ENCODE measurements around the gene SHROOM3. TPM values are rescaled to one million over a fixed set of nuclear protein-coding genes. Genes with fewer than 3 reads are reported as not detected.

SHROOM3 gene
- total RNA-seq, 1 experiment from 2014 or later = 27.6 TPM

- Histone ChIP-seq H2BK12ac (ENCODE audit: insufficient read length, low read depth, low read length) (no peak overlapping the region), H4K8ac (replicated peaks; ENCODE audit: insufficient read length, low read depth, low read length) (no peak overlapping the region), H3K4me1 (ENCODE audit: insufficient read depth, low read length) (peaks cover 10% of the 10 kb centered on the region; the same call in 1 of the 2 replicates), H2BK15ac (ENCODE audit: low read depth, low read length) (no peak overlapping the region), H2AK5ac (ENCODE audit: insufficient read length, low read length) (no peak overlapping the region), H2AFZ (ENCODE audit: low read length) (no peak overlapping the region), H3K27ac (ENCODE audit: insufficient read length, low read depth, low read length) (peak overlapping the region; percentile 8), H4K91ac (ENCODE audit: insufficient read length, low read depth, low read length) (no peak overlapping the region), H2BK120ac (ENCODE audit: low read depth, low read length, poor library complexity, severe bottlenecking) (peak overlapping the region; percentile 65), H3K9me3 (ENCODE audit: control insufficient read depth, low read depth, low read length) (no peaks in the 10 kb centered on the region), H3K4ac (ENCODE audit: low read depth, low read length) (no peak overlapping the region), H3K27me3 (ENCODE audit: insufficient read depth, low read length) (no peaks in the 10 kb centered on the region), H3K18ac (ENCODE audit: insufficient read length, low read depth, low read length) (no peak overlapping the region), H2BK5ac (ENCODE audit: insufficient read length, low read length) (no peak overlapping the region), H3K23me2 (ENCODE audit: insufficient read length, low read depth, low read length, poor library complexity, severe bottlenecking) (no peaks in the 10 kb centered on the region), H3K4me2 (ENCODE audit: insufficient read depth, insufficient read length, low read length) (no peak overlapping the region), H3K79me1 (ENCODE audit: insufficient read depth, low read depth, low read length, poor library complexity, severe bottlenecking) (no peaks in the 10 kb centered on the region), H3K23ac (ENCODE audit: insufficient read length, low read depth, low read length) (no peak overlapping the region), H3K56ac (ENCODE audit: insufficient read length, low read depth, low read length) (no peak overlapping the region), H3T11ph (ENCODE audit: low read length) (no peak overlapping the region), H3K14ac (ENCODE audit: insufficient read depth, low read length) (no peak overlapping the region), H4K5ac (ENCODE audit: insufficient read length, low read depth, low read length) (no peak overlapping the region), H4K20me1 (ENCODE audit: control insufficient read depth, insufficient read depth, insufficient read length) (no peaks in the 10 kb centered on the region), H3K9ac (ENCODE audit: extremely low read depth, insufficient read length, low read length) (no peak overlapping the region), H3K79me2 (ENCODE audit: insufficient read depth, low read length) (no peaks in the 10 kb centered on the region; the same call in 1 of the 2 replicates), H2BK20ac (ENCODE audit: low read depth, low read length, poor library complexity, severe bottlenecking) (no peak overlapping the region)
- Mint-ChIP-seq H3K4me1 (peaks cover 25 to 36% of the 10 kb centered on the region in 2 experiments), H3K27me3 (ENCODE audit: low read depth) (no peaks in the 10 kb centered on the region), H3K4me3 (no peak overlapping the region), H3K36me3 (ENCODE audit: insufficient read depth in 1 of 3, low read depth in 3 of 3) (peaks cover 17 to 39% (median 21%) of the 10 kb centered on the region in 3 experiments), H3K27ac (peak overlapping the region; percentile 90 to 95 (median 91)), H3K9me3 (peaks cover 34 to 40% of the 10 kb centered on the region in 2 experiments)
- DNase-seq = no peak
- TF ChIP-seq, protein P1, sequence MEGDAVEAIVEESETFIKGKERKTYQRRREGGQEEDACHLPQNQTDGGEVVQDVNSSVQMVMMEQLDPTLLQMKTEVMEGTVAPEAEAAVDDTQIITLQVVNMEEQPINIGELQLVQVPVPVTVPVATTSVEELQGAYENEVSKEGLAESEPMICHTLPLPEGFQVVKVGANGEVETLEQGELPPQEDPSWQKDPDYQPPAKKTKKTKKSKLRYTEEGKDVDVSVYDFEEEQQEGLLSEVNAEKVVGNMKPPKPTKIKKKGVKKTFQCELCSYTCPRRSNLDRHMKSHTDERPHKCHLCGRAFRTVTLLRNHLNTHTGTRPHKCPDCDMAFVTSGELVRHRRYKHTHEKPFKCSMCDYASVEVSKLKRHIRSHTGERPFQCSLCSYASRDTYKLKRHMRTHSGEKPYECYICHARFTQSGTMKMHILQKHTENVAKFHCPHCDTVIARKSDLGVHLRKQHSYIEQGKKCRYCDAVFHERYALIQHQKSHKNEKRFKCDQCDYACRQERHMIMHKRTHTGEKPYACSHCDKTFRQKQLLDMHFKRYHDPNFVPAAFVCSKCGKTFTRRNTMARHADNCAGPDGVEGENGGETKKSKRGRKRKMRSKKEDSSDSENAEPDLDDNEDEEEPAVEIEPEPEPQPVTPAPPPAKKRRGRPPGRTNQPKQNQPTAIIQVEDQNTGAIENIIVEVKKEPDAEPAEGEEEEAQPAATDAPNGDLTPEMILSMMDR (conservative IDR thresholded peaks at IDR 0.05) = no peak
- WGBS (ENCODE audit: extremely low coverage, insufficient read length, low lambda C conversion rate) = no CpG with 5 or more reads among the region's 3 CpGs
Observed at GRCh38 chr4:76484654-76485053, 49.6 kb downstream of the SHROOM3 start.
